ENCODE measurements around the gene NR3C1.

Gene NR3C1

GRCh38 chr5:143261748-143262392 is 141.6 kb downstream of the NR3C1 start:
- no peak for DNase-seq (ENCODE audit: low read depth in 2 of 2)

- no peak for DNase-seq (ENCODE audit: low read depth in 2 of 2)
Observed at GRCh38 chr5:143259254-143259605, 144.3 kb downstream of the NR3C1 start.

- no peak for DNase-seq (ENCODE audit: low read depth in 2 of 2)
Observed at GRCh38 chr5:143258559-143259253, 144.8 kb downstream of the NR3C1 start.

GRCh38 chr5:143254819-143255218 is 148.7 kb downstream of the NR3C1 start:
- no peak for DNase-seq (ENCODE audit: low read depth in 2 of 2)

GRCh38 chr5:143251946-143252345 is 151.5 kb downstream of the NR3C1 start:
- no peak for DNase-seq (ENCODE audit: low read depth in 2 of 2)

GRCh38 chr5:143251190-143251589 is 152.3 kb downstream of the NR3C1 start:
- DNase-seq (ENCODE audit: low read depth in 2 of 2): no peak

GRCh38 chr5:143249851-143250250 is 153.6 kb downstream of the NR3C1 start:
- DNase-seq (ENCODE audit: low read depth in 2 of 2): no peak

GRCh38 chr5:143248822-143249579 is 154.5 kb downstream of the NR3C1 start:
- DNase-seq (ENCODE audit: low read depth in 2 of 2): no peak

GRCh38 chr5:143248391-143248790 is 155.1 kb downstream of the NR3C1 start:
- no peak for DNase-seq (ENCODE audit: low read depth in 2 of 2)

GRCh38 chr5:143247134-143247815 is 156.2 kb downstream of the NR3C1 start:
- no peak for DNase-seq (ENCODE audit: low read depth in 2 of 2)

GRCh38 chr5:143245929-143246561 is 157.4 kb downstream of the NR3C1 start:
- DNase-seq (ENCODE audit: low read depth in 2 of 2): no peak

GRCh38 chr5:143244990-143245389 is 158.5 kb downstream of the NR3C1 start:
- no peak for DNase-seq (ENCODE audit: low read depth in 2 of 2)

GRCh38 chr5:143244000-143244736 is 159.3 kb downstream of the NR3C1 start:
- DNase-seq (ENCODE audit: low read depth in 2 of 2): no peak

- no peak for DNase-seq (ENCODE audit: low read depth in 2 of 2)
Observed at GRCh38 chr5:143243103-143243502, 160.4 kb downstream of the NR3C1 start.

- no peak for DNase-seq (ENCODE audit: low read depth in 2 of 2)
Observed at GRCh38 chr5:143241892-143242291, 161.6 kb downstream of the NR3C1 start.

GRCh38 chr5:143239882-143240518 is 163.5 kb downstream of the NR3C1 start:
- no peak for DNase-seq (ENCODE audit: low read depth in 2 of 2)

- no peak for DNase-seq (ENCODE audit: low read depth in 2 of 2)
Observed at GRCh38 chr5:143238620-143239019, 164.9 kb downstream of the NR3C1 start.

GRCh38 chr5:143237664-143238063 is 165.8 kb downstream of the NR3C1 start:
- no peak for DNase-seq (ENCODE audit: low read depth in 2 of 2)

GRCh38 chr5:143236682-143237081 is 166.8 kb downstream of the NR3C1 start:
- DNase-seq (ENCODE audit: low read depth in 2 of 2): no peak

- DNase-seq (ENCODE audit: low read depth in 2 of 2): no peak
Observed at GRCh38 chr5:143235423-143235822, 168.1 kb downstream of the NR3C1 start.
